Mesenchymal stem cell (in vitro differentiated cells and primary cell): ENCODE results near the gene RPLP2.
A peak's percentile ranks its signal among the peaks of the same experiment; 100 is the strongest.

Source experiments
- DNase-seq: peaks from one replicate; pipeline ENCODE4 v3.0.0-alpha.2; 2013
- H2AFZ ChIP-seq: one replicate; pipeline ENCODE4 v1.6.1; 2013; ENCODE audit warnings: low read depth, mild to moderate bottlenecking, control low read depth, inconsistent platforms, low read length, moderate library complexity
- H2AK5ac ChIP-seq: 2 replicates; pipeline ENCODE4 v1.6.1; 2013; ENCODE audit warnings: low read length, moderate library complexity, mild to moderate bottlenecking, inconsistent platforms; ENCODE audit not compliant: severe bottlenecking
- H2BK120ac ChIP-seq: one replicate; pipeline ENCODE4 v1.6.1; 2013; ENCODE audit warnings: low read depth, mild to moderate bottlenecking, inconsistent platforms, low read length, moderate library complexity
- H2BK12ac ChIP-seq, 2 experiments: one replicate each; pipeline ENCODE4 v1.6.1; 2013; ENCODE audit warnings: inconsistent platforms in 2 of 2, low read length in 2 of 2, mild to moderate bottlenecking in 2 of 2, moderate library complexity in 2 of 2, control low read depth in 1 of 2
- H2BK15ac ChIP-seq: one replicate; pipeline ENCODE4 v1.6.1; 2013; ENCODE audit warnings: mild to moderate bottlenecking, low read depth, inconsistent platforms; ENCODE audit not compliant: poor library complexity, severe bottlenecking
- H2BK5ac ChIP-seq: 2 replicates; pipeline ENCODE4 v1.6.1; 2013; ENCODE audit warnings: low read depth, mild to moderate bottlenecking, low read length, control low read depth, inconsistent platforms; ENCODE audit not compliant: poor library complexity, severe bottlenecking
- H3K14ac ChIP-seq, 2 experiments: one replicate each; pipeline ENCODE4 v1.6.1; 2013; ENCODE audit warnings: inconsistent platforms in 2 of 2, low read length in 2 of 2, control low read depth in 1 of 2, mild to moderate bottlenecking in 1 of 2, moderate library complexity in 1 of 2
- H3K18ac ChIP-seq, 2 experiments: one replicate each; pipeline ENCODE4 v1.6.1; 2013; ENCODE audit warnings: inconsistent platforms in 2 of 2, low read length in 2 of 2, control low read depth in 1 of 2, low read depth in 1 of 2, mild to moderate bottlenecking in 1 of 2
- H3K23ac ChIP-seq, 2 experiments: one replicate each; pipeline ENCODE4 v1.6.1; 2013; ENCODE audit warnings: inconsistent platforms in 2 of 2, low read length in 2 of 2, mild to moderate bottlenecking in 2 of 2, moderate library complexity in 2 of 2, control low read depth in 1 of 2
- H3K27ac ChIP-seq: 2 replicates; pipeline ENCODE4 v1.5.1; 2013; ENCODE audit warnings: mild to moderate bottlenecking, moderate library complexity, low read length, control low read depth, inconsistent platforms; ENCODE audit not compliant: poor library complexity, severe bottlenecking
- H3K27me3 ChIP-seq, 2 experiments: 2 replicates each; pipeline versions ENCODE4 v1.6.1 to v1.7.0; 2013; ENCODE audit warnings: low read length in 2 of 2, mild to moderate bottlenecking in 2 of 2, moderate library complexity in 2 of 2, control low read depth in 1 of 2, inconsistent platforms in 1 of 2; ENCODE audit not compliant: control insufficient read depth in 1 of 2, insufficient read depth in 1 of 2
- H3K36me3 ChIP-seq, 2 experiments: 2 replicates each; pipeline versions ENCODE4 v1.6.1 to v1.7.0; 2013; ENCODE audit warnings: low read length in 2 of 2, control low read depth in 1 of 2, inconsistent platforms in 1 of 2, low read depth in 1 of 2, mild to moderate bottlenecking in 1 of 2; ENCODE audit not compliant: insufficient read depth in 2 of 2, control insufficient read depth in 1 of 2
- H3K4ac ChIP-seq, 2 experiments: one replicate each; pipeline ENCODE4 v1.6.1; 2013; ENCODE audit warnings: inconsistent platforms in 2 of 2, low read length in 2 of 2, mild to moderate bottlenecking in 2 of 2, moderate library complexity in 2 of 2, control low read depth in 1 of 2, low read depth in 1 of 2
- H3K4me1 ChIP-seq: 2 replicates; pipeline ENCODE4 v1.6.1; 2013; ENCODE audit warnings: low read depth, low read length, control low read depth; ENCODE audit not compliant: control insufficient read depth, insufficient read depth
- H3K4me2 ChIP-seq: 2 replicates; pipeline ENCODE4 v1.6.1; 2013; ENCODE audit warnings: low read length, mild to moderate bottlenecking, inconsistent platforms; ENCODE audit not compliant: poor library complexity, severe bottlenecking
- H3K4me3 ChIP-seq, 2 experiments: 2 replicates each; pipeline versions ENCODE4 v1.5.1 to v1.7.0; 2013; ENCODE audit warnings: low read length in 2 of 2, mild to moderate bottlenecking in 2 of 2, control low read depth in 1 of 2, low read depth in 1 of 2; ENCODE audit not compliant: insufficient read depth in 1 of 2
- H3K79me1 ChIP-seq: replicated peaks from 2 replicates; pipeline ENCODE4 v1.6.1; 2013; ENCODE audit warnings: mild to moderate bottlenecking, control low read depth, low read length, inconsistent platforms; ENCODE audit not compliant: poor library complexity, severe bottlenecking
- H3K9ac ChIP-seq: 2 replicates; pipeline ENCODE4 v1.7.0; 2013; ENCODE audit warnings: mild to moderate bottlenecking, low read length, moderate library complexity
- H3K9me3 ChIP-seq: 2 replicates; pipeline ENCODE4 v1.7.0; 2013; ENCODE audit warnings: mild to moderate bottlenecking, low read length; ENCODE audit not compliant: control insufficient read depth
- H4K8ac ChIP-seq: one replicate; pipeline ENCODE4 v1.6.1; 2013; ENCODE audit warnings: inconsistent platforms, mild to moderate bottlenecking, low read length, moderate library complexity
- H4K91ac ChIP-seq: one replicate; pipeline ENCODE4 v1.6.1; 2013; ENCODE audit warnings: mild to moderate bottlenecking, low read length, inconsistent platforms
- WGBS: methylation state at CpG from one replicate; pipeline ENCODE4 v1.1.7; 2013; ENCODE audit warnings: mixed read lengths; 5-methylcytosine and 5-hydroxymethylcytosine counted together

Gene RPLP2

DNA sequence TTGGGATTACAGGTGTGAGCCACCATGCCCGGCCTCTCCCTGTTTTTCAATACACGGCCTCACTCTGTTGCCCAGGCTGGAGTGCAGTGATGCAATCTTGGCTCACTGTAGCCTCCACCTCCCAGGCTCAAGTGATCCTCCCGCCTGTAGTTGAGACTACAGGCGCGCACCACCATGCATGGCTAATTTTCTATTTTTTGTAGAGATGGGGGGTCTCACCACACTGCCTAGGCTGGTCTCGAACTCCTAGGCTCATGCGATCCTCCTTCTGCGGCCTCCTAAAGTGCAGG lies 44.0 kb upstream of the RPLP2 start:
- no peak overlapping the region for H3K4ac ChIP-seq
- H3K14ac ChIP-seq: no peak overlapping the region
- H3K18ac ChIP-seq: no peak overlapping the region
- H3K23ac ChIP-seq: no peak overlapping the region
- peaks cover 24% of the 10 kb centered on the region for H3K79me1 ChIP-seq
- H2BK12ac ChIP-seq: no peak overlapping the region
- no peak overlapping the region for H2AK5ac ChIP-seq
- H3K4me1 ChIP-seq: peaks cover 33% of the 10 kb centered on the region
- H2BK15ac ChIP-seq: no peak overlapping the region
- H3K4me3 ChIP-seq: no peak overlapping the region
- no peak overlapping the region for H4K91ac ChIP-seq
- no peak overlapping the region for H3K9ac ChIP-seq
- H3K27me3 ChIP-seq: no peaks in the 10 kb centered on the region
- H2AFZ ChIP-seq: no peak overlapping the region
- DNase-seq: no peak
- no peak overlapping the region for H2BK5ac ChIP-seq
- H3K9me3 ChIP-seq: no peaks in the 10 kb centered on the region
- WGBS: 98% methylated on average over 8 of the region's 8 CpGs
- H3K36me3 ChIP-seq: peaks cover 75 to 76% of the 10 kb centered on the region in 2 experiments
- H3K4me2 ChIP-seq: no peak overlapping the region
- peak overlapping the region; percentile 36 for H3K27ac ChIP-seq
- H4K8ac ChIP-seq: no peak overlapping the region
- H2BK120ac ChIP-seq: no peak overlapping the region

DNA sequence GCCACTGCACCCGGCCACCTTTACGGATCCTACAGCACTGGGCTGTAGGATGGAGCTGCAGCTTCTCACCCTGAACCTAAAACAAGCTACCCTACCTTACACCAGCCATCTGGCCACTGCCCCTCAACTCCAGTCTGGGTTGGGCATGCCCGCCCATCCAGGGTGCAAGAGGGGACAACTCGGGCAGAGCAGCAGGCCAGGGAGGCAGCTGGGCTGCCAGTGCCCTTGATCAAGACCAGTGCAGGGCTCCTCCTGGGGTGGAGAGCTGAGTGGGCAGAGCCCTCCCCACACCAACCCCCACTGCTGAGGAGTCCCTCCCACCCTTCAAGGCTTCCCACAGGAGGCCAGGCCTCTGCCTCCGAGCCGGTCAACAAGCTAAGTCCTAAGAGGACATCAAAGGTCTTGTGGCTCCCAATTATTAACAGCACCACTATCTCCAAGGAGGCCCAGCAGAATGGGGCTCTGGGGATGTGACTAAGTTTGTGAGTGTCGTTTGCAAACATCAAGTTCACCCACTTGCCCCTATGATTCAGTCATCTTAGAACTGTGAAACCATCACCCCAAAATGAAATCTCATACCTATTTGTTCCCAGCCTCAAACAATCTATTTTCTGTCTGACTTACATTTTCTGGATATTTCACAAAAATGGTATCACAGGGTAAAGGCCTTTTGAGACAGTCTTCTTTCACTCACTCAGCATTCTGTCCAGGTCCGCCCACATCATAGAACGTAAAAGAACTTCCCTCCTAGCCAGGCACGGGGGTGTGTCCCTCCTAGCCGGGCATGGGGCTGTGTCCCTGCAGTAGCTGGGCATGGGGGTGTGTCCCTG lies 43.4 kb upstream of the RPLP2 start:
- no peak overlapping the region for H3K4me3 ChIP-seq
- WGBS: 90% methylated on average over 9 of the region's 11 CpGs

DNA sequence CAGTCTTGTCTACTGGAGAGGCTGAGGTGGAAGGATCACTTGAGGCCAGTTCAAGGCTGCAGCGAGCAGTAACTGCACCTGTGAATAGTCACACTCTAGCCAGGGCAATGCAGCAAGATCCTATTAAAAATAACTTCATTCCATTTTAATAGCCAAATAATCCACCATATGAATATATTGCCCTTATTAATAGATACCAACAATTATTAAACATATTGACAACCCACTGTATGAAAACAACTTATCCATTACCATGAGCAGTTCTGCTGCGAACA lies 42.9 kb upstream of the RPLP2 start:
- Histone ChIP-seq H3K27ac (peak overlapping the region; percentile 36), H2BK12ac (peak overlapping the region in 1 of 2 experiments; percentile 15), H3K4me2 (no peak overlapping the region), H4K91ac (no peak overlapping the region), H3K9me3 (no peaks in the 10 kb centered on the region), H2AK5ac (peak overlapping the region; percentile 66), H3K36me3 (peaks cover 75 to 76% of the 10 kb centered on the region in 2 experiments), H3K4ac (no peak overlapping the region), H2BK120ac (no peak overlapping the region), H3K9ac (peak overlapping the region; percentile 51), H3K27me3 (no peaks in the 10 kb centered on the region), H3K23ac (no peak overlapping the region), H2AFZ (no peak overlapping the region), H3K4me3 (no peak overlapping the region), H3K79me1 (peaks cover 33% of the 10 kb centered on the region), H2BK5ac (no peak overlapping the region), H3K18ac (no peak overlapping the region), H3K4me1 (peaks cover 33% of the 10 kb centered on the region), H3K14ac (no peak overlapping the region), H4K8ac (no peak overlapping the region), H2BK15ac (no peak overlapping the region)
- no peak for DNase-seq
- WGBS: 100% methylated on average over 2 of the region's 2 CpGs

More for the DNA sequence above, 43.4 kb upstream of the RPLP2 start:
- no peaks in the 10 kb centered on the region for H3K27me3 ChIP-seq
- H2BK12ac ChIP-seq: peak overlapping the region in 1 of 2 experiments; percentile 15
- H2BK5ac ChIP-seq: no peak overlapping the region
- H3K9ac ChIP-seq: peak overlapping the region; percentile 51
- H3K4me1 ChIP-seq: peaks cover 33% of the 10 kb centered on the region
- no peak overlapping the region for H3K4ac ChIP-seq
- H3K4me2 ChIP-seq: no peak overlapping the region
- H2BK15ac ChIP-seq: no peak overlapping the region
- no peak overlapping the region for H2BK120ac ChIP-seq
- H4K91ac ChIP-seq: no peak overlapping the region
- H3K23ac ChIP-seq: no peak overlapping the region
- no peak for DNase-seq
- H3K36me3 ChIP-seq: peaks cover 74 to 76% of the 10 kb centered on the region in 2 experiments
- H2AFZ ChIP-seq: no peak overlapping the region
- H3K9me3 ChIP-seq: no peaks in the 10 kb centered on the region
- no peak overlapping the region for H3K18ac ChIP-seq
- peak overlapping the region; percentile 36 for H3K27ac ChIP-seq
- H3K14ac ChIP-seq: no peak overlapping the region
- H3K79me1 ChIP-seq: peaks cover 29% of the 10 kb centered on the region
- H2AK5ac ChIP-seq: peak overlapping the region; percentile 66
- H4K8ac ChIP-seq: peak overlapping the region; percentile 33

DNA sequence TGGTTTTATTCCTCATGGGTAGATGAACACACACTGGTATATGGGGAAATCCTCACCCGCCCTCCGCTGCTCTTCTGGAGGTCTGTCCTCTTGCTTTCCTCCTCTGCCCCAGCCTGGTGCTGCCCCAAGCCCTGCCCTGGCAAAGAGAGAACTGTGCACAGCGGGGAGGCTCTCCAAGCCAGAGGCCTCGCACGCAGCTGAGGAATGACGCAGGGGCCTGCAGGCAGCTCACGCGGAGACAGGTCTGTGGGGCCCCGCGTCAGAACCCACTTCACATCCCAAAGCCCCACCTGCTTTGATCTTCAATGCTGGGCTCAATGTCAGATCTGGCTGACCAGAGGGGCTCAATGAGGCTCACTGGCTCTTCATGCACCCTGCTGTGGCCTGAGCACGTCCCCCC lies 42.5 kb upstream of the RPLP2 start:
- Histone ChIP-seq H3K23ac (no peak overlapping the region), H4K91ac (no peak overlapping the region), H2BK15ac (no peak overlapping the region), H2BK5ac (peak overlapping the region; percentile 33), H3K4ac (peak overlapping the region in 1 of 2 experiments; percentile 24), H2AK5ac (peak overlapping the region; percentile 49), H3K4me3 (no peak overlapping the region), H3K4me1 (peaks cover 34% of the 10 kb centered on the region), H3K14ac (no peak overlapping the region), H3K27me3 (no peaks in the 10 kb centered on the region), H3K4me2 (peak overlapping the region; percentile 24), H4K8ac (peak overlapping the region; percentile 61), H3K36me3 (peaks cover 76 to 77% of the 10 kb centered on the region in 2 experiments), H3K18ac (no peak overlapping the region), H3K27ac (peak overlapping the region; percentile 82), H3K79me1 (peaks cover 35% of the 10 kb centered on the region), H2AFZ (no peak overlapping the region), H3K9ac (no peak overlapping the region), H2BK120ac (no peak overlapping the region), H2BK12ac (no peak overlapping the region), H3K9me3 (no peaks in the 10 kb centered on the region)
- 90% methylated on average over 10 of the region's 11 CpGs for WGBS
- DNase-seq: no peak
